Hypothalamus (tissue), 51 donors: ENCODE measurements around the gene HTRA1.
A peak's percentile ranks its signal among the peaks of the same experiment; 100 is the strongest.

Source experiments
- DNase-seq, 51 donors: peaks; one replicate each; lab custom pipeline; 2025; lab: John Stamatoyannopoulos, UW

HTRA1 gene

DNA sequence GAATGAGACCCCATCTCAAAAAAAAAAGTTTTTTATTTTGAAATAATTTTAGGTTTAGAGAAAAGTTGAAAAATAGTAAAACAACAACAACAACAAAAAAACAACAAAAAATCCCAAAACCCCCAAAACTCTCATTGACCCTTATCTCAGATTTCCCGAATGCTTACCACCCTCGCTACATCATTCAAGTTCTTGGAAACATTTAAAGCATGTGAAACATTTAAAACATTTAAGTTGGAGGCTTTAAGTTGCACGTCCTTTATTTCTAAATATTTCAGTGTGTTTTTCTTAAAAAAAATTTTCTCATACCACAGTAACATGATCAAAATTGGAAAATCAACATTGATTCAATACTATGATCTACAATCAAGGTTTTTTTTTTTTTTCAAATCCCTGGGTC is 7.3 kb upstream of the HTRA1 start:
- DNase-seq = no peak

DNA sequence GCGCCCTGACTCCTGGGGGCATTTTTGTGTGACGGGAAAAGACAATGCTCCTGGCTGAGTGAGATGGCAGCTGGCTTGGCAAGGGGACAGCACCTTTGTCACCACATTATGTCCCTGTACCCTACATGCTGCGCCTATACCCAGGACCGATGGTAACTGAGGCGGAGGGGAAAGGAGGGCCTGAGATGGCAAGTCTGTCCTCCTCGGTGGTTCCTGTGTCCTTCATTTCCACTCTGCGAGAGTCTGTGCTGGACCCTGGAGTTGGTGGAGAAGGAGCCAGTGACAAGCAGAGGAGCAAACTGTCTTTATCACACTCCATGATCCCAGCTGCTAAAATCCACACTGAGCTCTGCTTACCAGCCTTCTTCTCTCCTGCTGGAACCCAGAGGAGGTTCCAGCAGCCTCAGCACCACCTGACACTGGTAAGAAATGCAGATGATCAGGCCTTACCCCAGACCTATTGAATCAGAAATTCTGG is 6.7 kb upstream of the HTRA1 start, which contains the start of gene ARMS2:
Gene ARMS2 (plus strand): TSS at position 51 of the 478 bp plus-strand sequence. CDS start 75 bp downstream, at position 126.
- DNase-seq = no peak

DNA sequence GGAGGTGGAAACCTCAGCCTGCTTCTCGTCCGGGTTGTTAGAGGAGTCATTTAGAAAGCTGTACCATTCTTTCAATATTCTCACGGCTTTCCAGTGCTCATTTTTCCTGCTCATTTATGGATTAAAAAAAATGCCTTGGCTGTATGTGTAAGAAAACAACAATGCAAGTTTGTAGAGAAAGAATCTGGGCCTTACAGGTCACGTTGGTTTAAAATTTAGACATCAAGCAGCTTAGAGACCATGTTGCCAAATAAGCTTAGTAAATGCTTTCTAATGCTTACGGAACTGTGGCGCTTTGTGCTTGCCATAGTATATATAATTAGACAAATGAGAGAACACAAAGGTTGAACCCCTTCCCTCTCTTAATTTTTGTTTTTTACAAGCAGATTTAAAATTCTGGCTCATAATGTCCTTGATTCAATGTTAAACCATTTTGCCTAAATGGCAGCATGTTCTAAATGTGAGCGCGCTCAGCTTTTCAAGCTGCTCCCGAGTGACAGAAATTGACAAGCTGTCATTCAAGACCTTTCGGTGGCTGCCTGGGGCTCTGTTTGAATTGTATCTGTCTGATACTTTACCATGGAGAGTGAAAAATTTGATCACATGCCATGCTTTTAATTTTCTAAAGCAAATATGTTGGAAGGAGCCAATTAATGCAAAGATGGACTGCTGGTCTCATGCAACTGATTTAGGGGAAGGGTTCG is 5.8 kb upstream of the HTRA1 start:
- no peak for DNase-seq

DNA sequence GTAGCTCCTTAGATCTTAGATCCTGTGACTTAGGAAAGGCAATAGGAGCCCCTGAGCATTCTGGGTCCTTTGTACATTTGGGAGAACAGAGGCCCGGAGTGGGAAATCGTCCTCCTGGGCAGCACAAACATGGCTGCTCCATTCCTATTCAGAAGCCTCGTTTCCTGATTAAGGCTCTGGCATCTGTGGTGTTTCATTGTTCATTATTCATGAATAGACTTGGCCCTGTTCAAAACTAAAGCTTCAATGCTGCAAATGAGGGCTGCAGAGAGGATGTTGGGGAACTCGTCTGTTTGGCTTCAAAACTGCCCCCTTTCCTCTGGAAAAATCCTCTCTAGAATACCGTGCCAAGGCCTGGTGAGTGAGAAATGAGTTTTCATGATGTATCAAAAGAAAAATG is 3.4 kb upstream of the HTRA1 start:
- peak in 3 of 51 donors; percentile 25 to 54 (median 38) for DNase-seq

DNA sequence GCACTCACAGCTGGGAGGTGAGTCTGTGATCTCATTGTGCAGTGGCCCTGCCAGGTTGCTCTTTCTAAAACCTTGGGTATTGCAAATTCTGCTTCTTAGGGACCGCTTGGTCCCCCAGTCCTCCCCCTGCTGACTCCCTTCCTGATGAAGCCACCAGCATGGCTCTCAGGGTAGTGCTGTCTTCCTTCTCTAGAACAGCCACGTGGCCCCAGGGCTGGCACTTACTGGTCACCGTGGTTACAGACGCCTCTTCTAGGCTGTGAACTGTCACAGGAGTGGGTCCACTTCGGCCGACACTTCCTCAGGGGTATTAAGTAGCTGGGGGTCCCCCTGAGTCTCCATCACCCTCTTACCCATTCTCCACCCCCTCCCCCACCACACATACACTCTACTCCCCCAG is 2.7 kb upstream of the HTRA1 start:
- peak in 14 of 51 donors; percentile 30 to 61 (median 49) for DNase-seq

DNA sequence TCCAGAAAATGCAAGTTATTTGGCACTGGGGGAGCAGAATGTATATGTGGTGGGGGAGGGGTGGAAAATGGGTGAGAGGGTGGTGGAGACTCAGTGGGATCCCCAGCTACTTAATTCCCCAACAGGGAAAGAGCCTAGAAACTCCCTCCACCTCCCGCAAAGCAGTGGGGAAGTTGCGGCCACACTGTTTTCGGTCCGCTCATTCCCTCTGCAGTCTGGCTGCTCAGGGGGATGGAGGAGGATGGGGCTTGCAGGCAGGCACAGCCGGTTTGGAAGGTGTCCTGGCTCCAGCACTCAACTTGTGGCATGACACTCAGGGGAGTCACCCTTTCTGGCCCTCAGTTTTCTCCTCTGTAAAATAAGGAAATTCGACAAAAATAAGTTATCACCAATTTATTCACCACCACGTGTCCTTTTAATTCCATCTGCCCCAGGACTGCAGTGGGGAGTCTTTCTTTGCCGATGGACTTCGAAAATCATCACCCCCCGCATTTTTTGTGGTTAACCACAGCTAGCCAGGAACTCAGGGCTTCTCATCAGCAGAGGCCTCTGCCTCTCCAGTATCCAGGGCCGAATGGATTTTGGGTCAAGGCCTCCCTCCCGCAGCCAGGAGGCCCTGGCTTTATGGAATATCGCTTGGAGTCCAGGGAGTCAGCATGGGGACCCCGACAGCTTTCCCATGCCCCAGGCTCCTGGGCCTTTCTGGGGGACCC is 1.6 kb upstream of the HTRA1 start:
- no peak for DNase-seq

DNA sequence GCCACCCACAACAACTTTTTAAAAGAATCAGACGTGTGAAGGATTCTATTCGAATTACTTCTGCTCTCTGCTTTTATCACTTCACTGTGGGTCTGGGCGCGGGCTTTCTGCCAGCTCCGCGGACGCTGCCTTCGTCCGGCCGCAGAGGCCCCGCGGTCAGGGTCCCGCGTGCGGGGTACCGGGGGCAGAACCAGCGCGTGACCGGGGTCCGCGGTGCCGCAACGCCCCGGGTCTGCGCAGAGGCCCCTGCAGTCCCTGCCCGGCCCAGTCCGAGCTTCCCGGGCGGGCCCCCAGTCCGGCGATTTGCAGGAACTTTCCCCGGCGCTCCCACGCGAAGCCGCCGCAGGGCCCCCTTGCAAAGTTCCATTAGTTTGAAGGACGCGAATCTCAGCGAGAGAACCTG is 461 bp upstream of the HTRA1 start:
- peak in 2 of 51 donors; percentile 41 to 50 for DNase-seq

DNA sequence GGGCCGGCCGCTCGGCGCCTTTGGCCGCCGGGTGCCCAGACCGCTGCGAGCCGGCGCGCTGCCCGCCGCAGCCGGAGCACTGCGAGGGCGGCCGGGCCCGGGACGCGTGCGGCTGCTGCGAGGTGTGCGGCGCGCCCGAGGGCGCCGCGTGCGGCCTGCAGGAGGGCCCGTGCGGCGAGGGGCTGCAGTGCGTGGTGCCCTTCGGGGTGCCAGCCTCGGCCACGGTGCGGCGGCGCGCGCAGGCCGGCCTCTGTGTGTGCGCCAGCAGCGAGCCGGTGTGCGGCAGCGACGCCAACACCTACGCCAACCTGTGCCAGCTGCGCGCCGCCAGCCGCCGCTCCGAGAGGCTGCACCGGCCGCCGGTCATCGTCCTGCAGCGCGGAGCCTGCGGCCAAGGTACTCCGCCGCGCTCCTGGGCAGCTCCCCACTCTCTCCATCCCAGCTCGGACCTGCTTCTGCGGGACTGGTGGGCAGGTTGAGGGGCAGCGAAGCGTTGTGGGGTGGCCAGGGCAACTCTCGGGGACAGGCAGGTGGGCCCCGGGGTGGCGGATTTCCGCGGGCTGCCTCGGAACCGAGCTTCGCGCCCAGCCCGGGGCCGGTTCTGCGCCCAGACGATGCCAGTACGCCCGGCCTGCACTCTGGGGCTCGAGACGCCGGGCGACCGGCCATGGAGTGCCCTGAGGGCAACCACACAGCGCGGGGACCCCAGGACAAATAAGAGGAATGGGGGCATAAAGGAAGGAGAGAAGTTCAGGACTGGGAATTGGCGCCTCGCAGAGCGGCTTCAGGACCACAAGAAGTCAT is 578 bp downstream of the HTRA1 start:
- peak in 6 of 51 donors; percentile 43 to 66 (median 53) for DNase-seq

DNA sequence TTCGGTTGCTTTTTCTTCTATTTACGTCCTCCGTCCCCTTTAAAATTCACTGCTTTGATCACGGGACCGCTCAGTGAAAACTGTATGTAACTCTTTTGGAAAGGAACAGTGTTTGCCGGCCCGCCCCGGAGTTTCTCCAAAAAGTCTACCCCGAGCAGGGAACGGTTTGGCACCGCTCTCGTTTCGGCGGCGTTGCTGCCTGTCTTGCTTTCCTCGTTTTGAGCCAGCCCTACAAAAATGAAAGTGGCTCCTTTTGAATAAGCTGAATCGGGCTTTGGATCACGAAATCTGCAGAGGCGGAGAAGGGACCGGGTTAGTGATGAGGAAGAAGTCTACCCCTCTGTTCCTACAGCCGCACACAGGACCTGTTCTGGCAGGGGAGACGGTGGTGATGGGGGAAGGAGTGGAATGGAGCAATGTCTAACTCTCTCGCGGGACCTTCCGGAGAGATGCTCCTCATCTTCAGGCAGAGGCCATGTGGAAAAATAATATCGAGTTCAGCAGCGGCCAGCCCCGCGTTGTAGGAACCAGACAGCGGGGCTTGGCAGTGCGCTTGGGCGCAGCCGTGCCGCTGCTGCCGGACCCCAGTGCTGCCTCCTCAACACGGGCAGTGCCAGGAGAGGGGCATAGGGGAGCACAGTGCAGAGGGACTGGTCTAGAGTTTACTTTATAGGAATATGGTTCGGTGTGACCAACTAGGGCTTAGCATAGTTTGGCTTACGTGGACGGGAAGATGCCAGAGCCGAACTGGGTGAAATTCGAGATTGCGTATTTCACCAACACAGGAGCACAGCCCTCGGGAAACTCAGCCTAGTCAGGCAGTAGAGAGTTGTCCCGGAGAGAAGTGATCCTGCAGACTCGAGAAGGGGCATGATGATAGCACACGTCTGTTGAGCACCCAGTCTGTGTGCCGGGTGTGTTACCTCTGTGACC is 1.4 kb downstream of the HTRA1 start:
- peak in 13 of 51 donors; percentile 27 to 67 (median 33) for DNase-seq

DNA sequence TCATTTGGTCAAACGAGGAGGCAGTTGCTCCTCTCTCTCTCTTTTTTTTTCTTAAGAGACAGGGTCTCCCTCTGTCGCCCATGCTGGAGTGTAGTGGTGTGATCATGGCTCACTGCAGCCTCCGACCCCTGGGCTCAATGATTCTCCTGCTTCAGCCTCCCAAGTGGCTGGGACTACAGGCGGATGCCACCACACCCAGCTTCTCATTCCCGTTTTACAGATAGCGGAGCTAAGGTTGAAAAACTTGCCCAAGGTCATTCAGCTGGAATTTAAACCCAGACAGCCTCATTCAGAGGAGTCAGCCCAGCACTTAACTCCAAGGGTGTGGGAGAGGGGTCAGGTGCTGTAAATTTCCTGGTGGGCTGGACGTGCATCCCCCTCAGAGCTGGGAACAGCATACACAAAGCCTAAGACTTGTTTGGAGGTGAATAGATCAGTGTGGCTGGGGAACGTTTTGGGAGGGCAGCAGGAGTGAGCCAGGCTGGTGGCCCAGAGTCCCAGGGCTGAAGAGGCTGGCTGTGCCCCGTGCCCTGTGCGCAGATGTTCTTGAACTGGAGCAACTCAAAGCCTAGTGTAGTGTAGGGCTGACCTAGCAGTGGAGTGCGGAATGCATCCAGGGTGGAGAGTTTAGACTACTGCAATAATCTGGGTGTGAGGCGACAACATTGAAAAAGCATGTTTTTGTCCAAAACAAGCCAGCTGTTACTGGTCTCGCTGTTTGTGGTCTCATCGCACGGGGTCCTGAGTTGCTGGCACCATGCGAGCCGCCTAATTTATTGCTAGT is 2.3 kb downstream of the HTRA1 start:
- peak in 5 of 51 donors; percentile 31 to 69 (median 34) for DNase-seq

DNA sequence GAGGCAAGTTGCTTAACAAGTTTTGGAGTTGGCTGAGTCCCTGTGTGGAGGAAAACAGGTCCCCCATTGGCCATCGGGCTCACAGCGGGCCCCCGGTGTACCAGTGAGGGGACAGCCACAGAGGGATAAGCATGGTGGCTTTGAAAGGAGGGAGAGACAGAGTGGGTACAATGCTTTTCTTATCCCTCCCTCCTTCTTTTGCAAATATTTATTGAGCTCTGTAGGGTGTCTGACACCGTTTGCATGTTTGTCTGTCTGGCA is 2.8 kb downstream of the HTRA1 start:
- DNase-seq = no peak

DNA sequence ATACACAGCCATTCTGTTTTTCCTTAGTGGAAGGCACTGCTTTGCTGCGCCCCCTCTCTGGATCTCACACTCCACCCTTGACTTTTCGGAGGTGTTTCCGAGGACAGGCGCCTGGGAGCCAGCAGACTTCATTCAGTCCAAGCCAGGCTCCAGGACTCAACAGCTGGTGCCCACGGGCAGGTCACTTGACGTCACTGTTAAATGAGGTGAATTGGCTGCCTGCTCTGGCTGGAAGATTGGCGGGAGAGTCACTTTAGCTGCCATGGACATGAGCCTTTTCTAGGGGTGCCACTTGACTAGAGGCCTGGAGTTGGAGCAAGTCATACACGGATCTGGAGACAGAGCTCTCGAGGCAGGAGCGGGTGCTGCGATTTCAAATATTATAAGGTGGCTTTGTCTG is 3.2 kb downstream of the HTRA1 start:
- peak in 16 of 51 donors; percentile 29 to 65 (median 45) for DNase-seq

DNA sequence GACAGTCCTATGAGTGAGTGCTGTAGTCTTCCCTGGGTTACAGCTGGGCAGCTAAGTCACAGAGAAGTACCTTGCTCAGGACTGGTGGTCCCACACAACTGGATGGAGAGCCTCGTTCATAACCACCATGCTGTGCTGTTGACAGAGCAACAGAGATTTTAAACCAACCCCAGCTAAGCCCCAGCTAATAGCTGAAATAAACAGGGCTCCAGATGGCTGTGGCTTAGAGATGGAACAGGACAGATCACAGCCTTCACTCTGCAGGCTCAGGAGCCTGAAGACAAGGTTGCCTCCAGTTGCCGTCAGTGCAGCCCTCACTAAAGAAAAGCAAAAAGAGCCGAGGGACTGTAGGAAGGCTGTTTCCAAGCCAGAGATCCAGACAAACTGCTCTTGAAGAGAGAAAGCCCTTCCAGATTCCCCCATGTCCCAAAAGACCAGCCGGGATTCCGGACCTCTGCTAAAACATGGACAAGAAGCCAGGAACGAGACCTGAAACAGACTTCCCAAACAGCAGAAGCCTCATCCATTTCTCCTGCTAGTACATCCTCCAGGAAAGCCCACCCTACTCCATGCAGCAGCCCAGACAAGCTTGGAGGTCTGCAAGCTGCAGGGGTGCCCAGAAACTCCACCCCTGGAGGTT is 4.2 kb downstream of the HTRA1 start:
- peak in 2 of 51 donors; percentile 31 to 50 for DNase-seq

DNA sequence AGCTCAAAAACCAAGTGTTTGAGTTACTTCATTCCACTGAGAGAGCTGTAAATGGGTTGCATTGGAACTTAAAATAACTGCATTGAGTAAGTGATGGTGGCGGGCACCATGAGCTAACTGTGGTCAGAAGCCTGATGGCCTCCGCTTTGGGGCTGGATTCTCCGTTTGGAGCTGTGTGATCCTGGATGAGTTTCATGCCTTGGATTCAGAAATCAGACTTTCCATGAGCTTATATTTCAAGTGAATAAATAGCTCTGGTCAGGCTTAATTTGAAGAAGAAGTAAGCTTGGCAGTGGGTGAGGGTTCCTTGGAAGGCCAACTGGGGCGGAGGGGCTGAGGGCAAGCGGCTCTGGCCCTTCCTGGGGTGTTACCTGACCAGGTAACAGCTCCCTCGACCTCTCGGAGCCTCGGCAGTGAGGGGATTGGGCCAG is 5.6 kb downstream of the HTRA1 start:
- DNase-seq = no peak

DNA sequence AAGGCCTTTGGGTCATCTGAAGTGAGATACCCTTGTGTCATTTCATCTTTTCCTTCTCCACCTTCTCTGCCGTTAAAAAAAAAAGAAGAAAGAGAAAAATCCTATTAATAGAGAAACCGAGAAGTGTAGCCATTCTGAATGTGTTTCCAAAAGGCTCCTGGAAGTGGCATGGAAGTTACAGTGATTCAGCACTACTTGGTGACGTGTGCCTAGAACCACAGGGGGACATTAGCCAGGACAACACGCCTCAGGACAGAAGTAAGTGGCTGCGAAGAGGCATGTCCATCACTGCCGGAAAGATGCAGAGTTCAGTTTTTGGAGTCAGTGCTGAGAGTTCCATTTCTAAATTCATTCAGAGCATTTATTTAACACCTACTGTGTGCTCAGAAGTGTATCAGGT is 6.3 kb downstream of the HTRA1 start:
- no peak for DNase-seq

DNA sequence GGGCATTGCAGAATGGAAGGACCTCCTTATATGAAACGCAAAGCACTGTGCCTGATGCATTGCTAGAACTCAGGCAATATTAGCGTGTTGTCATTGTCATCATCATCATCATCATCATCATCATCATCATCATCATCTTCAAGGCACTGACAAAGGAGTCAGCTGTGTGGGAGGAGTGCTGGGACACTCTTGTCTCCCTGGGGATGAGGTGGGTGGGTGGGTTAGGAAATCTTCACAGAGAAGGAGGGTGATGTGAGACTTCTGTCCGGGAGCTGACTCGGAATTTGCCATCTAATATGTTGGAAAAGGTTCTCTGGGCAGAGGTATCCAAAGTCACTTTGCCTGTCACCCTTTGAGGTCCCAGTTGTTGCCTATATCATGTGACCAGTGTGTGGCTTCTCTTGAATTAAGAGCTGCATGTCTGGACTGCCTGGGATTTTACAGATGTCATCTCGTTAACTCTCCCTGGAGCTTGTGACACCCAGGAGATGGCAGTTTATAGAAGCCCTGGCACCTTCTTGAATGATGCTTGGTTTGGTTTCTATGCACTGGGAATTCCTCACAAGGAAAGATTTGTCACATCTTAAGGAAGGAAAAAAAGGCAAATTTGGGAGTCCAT is 7.1 kb downstream of the HTRA1 start:
- DNase-seq = no peak

DNA sequence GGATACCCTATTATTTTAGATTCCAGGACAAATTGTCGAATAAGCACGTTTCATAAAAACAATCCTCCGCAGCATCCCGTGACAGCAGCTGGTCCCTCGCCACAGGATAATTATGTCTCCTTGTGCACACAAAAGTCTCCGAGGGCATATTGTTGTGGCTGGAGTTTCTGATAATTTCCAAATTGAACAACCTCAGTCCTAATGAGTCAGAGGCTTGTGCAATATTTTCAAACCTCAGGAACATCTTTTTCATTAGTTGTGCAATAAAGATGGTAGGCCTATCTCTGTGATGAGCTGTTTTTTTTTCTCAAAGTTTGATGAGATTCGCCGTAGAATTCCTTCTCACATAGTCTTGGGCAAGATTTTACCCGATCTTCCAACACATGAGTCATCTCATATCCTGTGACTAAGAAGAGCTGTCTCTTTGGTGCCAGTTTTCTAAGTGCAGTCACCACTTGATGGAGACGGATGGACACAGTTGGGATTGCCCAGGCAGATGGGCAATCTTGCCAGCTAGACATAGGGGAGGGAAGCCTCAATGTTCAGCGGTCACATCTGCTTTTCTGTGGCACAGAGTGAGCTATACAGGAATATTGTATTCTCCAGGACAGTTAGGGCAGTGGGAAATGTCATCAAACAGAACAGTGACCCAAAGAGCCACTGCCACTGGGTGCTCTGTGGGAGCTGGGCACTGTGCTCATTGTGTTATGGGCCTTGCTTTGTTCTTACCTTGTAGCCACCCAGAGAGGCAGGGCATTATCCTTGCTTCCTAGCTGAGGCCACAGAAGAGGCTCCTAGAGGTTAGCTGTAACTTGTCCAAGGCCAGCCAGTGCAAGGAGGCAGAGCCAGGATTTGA is 7.8 kb downstream of the HTRA1 start:
- peak in 7 of 51 donors; percentile 18 to 52 (median 36) for DNase-seq
